NCI-H1417 (cell line): ENCODE measurements around the gene RASSF7.
A peak's percentile ranks its signal among the peaks of the same experiment; 100 is the strongest.
"Not testable (repeated sequence)": the region's sequence is repeated elsewhere in the genome, so short reads cannot be mapped to it uniquely, and the experiment has no call there.

ENCODE experiments used
- DNase-seq, 3 experiments: peaks; one replicate each; lab custom pipeline; 2025; lab: John Stamatoyannopoulos, UW

The RASSF7 gene

GRCh38 chr11:560305-561147 is at the start of gene RASSF7, which contains the start of gene LMNTD2:
RASSF7 (plus strand) TSS chr11:560970; CDS start chr11:561769, 799 bp downstream.
LMNTD2 (minus strand) TSS chr11:560738; CDS start chr11:560716, 22 bp downstream.
- peak; percentile 91 to 97 (median 91) for DNase-seq

- DNase-seq = no peak
Observed at GRCh38 chr11:512761-513595, 47.8 kb upstream of the RASSF7 start.

GRCh38 chr11:514606-515005 is 46.2 kb upstream of the RASSF7 start:
- DNase-seq = no peak

GRCh38 chr11:515131-515530 is 45.6 kb upstream of the RASSF7 start:
- no peak for DNase-seq

GRCh38 chr11:516400-516799 is 44.4 kb upstream of the RASSF7 start:
- no peak for DNase-seq

GRCh38 chr11:516918-517685 is 43.7 kb upstream of the RASSF7 start:
- not testable (repeated sequence) for DNase-seq

- DNase-seq = peak in 1 of 3 experiments; percentile 51
Observed at GRCh38 chr11:518463-519202, 42.1 kb upstream of the RASSF7 start.

GRCh38 chr11:520428-521176 is 40.2 kb upstream of the RASSF7 start:
- no peak for DNase-seq

GRCh38 chr11:521177-521688 is 39.5 kb upstream of the RASSF7 start:
- no peak for DNase-seq

- DNase-seq = no peak
Observed at GRCh38 chr11:526192-526591, 34.6 kb upstream of the RASSF7 start.

GRCh38 chr11:528166-528814 is 32.5 kb upstream of the RASSF7 start:
- no peak for DNase-seq

- DNase-seq = peak in 2 of 3 experiments; percentile 58 to 76
Observed at GRCh38 chr11:528815-529727, 31.7 kb upstream of the RASSF7 start.

GRCh38 chr11:529728-530411 is 30.9 kb upstream of the RASSF7 start:
- DNase-seq = no peak

- DNase-seq = no peak
Observed at GRCh38 chr11:530960-531831, 29.6 kb upstream of the RASSF7 start.

- no peak for DNase-seq
Observed at GRCh38 chr11:531919-532526, 28.7 kb upstream of the RASSF7 start.

- no peak for DNase-seq
Observed at GRCh38 chr11:532527-532985, 28.2 kb upstream of the RASSF7 start.
